ENCODE data around the gene CNKSR3.

Gene CNKSR3

DNA sequence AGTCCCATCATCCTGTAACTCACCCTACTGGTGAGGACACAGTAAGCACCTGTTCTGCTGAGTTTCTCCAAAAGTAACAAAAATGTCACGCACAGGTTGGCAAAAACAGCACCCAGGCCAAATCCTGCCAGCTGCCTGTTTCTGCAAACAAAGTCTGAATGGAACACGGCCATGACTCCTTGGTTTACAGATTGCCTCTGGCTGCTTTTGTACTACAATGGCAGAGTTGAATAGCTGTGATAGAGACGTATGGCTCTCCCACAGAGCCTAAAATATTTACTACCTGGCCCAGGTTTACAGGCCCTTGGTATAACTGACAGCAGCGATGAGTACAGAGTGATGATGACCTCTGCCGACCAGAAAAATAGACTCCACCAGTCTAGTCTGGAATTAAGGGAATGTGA lies 52.6 kb downstream of the CNKSR3 start:
- no peaks in the 10 kb centered on the region for H3K9me3 ChIP-seq
- in situ Hi-C loops (cut with MboI; ENCODE audit: low sequenced_read_pairs) = no loop called here
- peak; percentile 58 for DNase-seq (ENCODE audit: low spot score in 2 of 2)

GRCh38 chr6:154457046-154457713 lies 53.3 kb downstream of the CNKSR3 start:
- Histone ChIP-seq H3K9me3 (no peaks in the 10 kb centered on the region), H3K4me1 (peaks cover 52% of the 10 kb centered on the region), H3K36me3 (replicated peaks) (no peaks in the 10 kb centered on the region), H3K27me3 (ENCODE audit: low read depth) (no peaks in the 10 kb centered on the region), H3K4me3 (no peak overlapping the region)
- in situ Hi-C loops (cut with MboI; ENCODE audit: low sequenced_read_pairs) = no loop called here
- DNase-seq (ENCODE audit: low spot score in 2 of 2) = no peak

More for the DNA sequence above, 52.6 kb downstream of the CNKSR3 start:
- Histone ChIP-seq H3K27me3 (ENCODE audit: low read depth) (no peaks in the 10 kb centered on the region), H3K4me1 (peaks cover 49% of the 10 kb centered on the region), H3K36me3 (replicated peaks) (no peaks in the 10 kb centered on the region), H3K4me3 (no peak overlapping the region)

DNA sequence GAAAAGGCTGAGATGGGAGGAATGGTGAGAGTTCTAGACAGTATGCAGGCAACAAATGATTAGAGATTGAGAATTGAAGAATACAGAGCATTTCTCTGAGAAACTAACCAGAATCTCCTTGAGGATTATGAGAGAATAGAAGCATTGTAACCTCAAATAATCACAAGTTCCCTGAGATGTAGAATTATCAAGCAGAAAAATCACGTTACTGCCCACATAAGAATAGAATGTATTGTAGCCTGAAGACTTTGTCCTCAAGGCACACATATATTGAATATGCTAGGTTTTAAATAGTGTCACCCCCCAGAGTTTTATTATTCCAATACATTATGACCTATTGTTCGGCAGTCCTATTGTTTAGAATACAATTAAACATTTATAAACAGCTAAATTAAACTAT lies 57.2 kb downstream of the CNKSR3 start:
- H3K4me1 ChIP-seq = peaks cover 30% of the 10 kb centered on the region
- no peaks in the 10 kb centered on the region for H3K27me3 ChIP-seq (ENCODE audit: low read depth)
- H3K4me3 ChIP-seq = no peak overlapping the region
- DNase-seq (ENCODE audit: low spot score in 2 of 2) = peak in 1 of 2 experiments; percentile 96
- H3K9me3 ChIP-seq = no peaks in the 10 kb centered on the region
- H3K36me3 ChIP-seq (replicated peaks) = no peaks in the 10 kb centered on the region
- in situ Hi-C loops (cut with MboI; ENCODE audit: low sequenced_read_pairs) = no loop called here

- no peaks in the 10 kb centered on the region for H3K27me3 ChIP-seq (ENCODE audit: low read depth)
- DNase-seq (ENCODE audit: low spot score in 2 of 2) = no peak
- in situ Hi-C loops (cut with MboI; ENCODE audit: low sequenced_read_pairs) = no loop called here
- peaks cover 40% of the 10 kb centered on the region for H3K4me1 ChIP-seq
- no peak overlapping the region for H3K4me3 ChIP-seq
- no peaks in the 10 kb centered on the region for H3K9me3 ChIP-seq
- H3K36me3 ChIP-seq (replicated peaks) = no peaks in the 10 kb centered on the region
These were observed 60.0 kb downstream of the CNKSR3 start for GRCh38 chr6:154450498-154450897.

DNA sequence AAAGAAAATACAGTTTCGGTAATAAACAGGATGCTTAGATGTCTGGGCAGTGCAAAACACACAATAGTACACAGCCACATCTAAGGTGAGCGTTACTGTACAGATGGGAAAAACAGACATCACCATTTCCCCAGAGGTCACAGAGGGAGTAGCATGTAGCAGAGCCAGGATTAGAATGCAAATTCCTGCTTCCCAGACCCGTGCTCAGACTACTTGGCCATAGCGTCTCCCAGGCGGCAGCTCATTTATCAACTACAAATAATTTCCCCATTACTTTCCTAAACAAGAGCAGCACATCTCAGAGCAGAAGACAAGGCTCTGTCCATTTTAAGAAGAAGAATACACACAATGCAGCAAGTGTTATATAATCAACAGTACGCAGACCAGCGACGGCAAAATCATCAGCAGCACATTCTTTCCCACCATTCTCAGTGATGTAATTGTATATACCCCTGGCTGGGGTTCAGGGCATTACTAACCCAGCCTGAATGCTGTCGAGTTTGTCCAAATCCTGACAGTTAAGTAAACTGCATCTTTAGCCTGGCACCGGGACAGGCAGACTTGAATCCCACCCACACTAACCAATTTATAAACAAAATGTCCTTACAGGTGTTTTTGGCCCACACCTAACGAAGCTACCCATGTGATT lies 61.9 kb downstream of the CNKSR3 start:
- Histone ChIP-seq H3K27me3 (ENCODE audit: low read depth) (no peaks in the 10 kb centered on the region), H3K4me1 (peaks cover 46% of the 10 kb centered on the region), H3K4me3 (no peak overlapping the region), H3K9me3 (no peaks in the 10 kb centered on the region), H3K36me3 (replicated peaks) (no peaks in the 10 kb centered on the region)
- in situ Hi-C loops (cut with MboI; ENCODE audit: low sequenced_read_pairs) = no loop called here
- peak; percentile 55 to 80 for DNase-seq (ENCODE audit: low spot score in 2 of 2)

DNA sequence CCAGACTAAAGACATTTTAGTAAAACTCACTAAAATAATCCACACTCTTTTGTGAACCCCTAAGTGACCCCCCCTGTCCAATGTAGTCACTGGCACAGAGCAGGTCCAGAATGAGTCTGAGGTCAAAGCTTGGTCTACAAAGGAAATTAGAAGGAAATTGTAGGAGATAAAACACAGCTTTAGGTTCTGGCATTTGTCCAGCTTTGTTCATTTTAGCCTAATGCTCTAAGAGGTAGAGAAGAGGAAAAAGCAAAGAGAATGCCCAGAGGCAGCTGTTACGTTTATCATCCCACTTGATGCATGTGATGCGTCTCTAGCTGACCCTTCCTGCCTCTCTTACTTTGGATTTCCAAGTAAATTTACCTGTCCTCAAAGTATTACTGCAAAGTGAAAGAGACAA lies 62.5 kb downstream of the CNKSR3 start:
- in situ Hi-C loops (cut with MboI; ENCODE audit: low sequenced_read_pairs) = no loop called here
- no peak for DNase-seq (ENCODE audit: low spot score in 2 of 2)
- H3K4me1 ChIP-seq = peaks cover 43% of the 10 kb centered on the region
- no peaks in the 10 kb centered on the region for H3K36me3 ChIP-seq (replicated peaks)
- no peak overlapping the region for H3K4me3 ChIP-seq
- H3K9me3 ChIP-seq = no peaks in the 10 kb centered on the region
- no peaks in the 10 kb centered on the region for H3K27me3 ChIP-seq (ENCODE audit: low read depth)

GRCh38 chr6:154446984-154447383 lies 63.5 kb downstream of the CNKSR3 start:
- no peak overlapping the region for H3K4me3 ChIP-seq
- H3K36me3 ChIP-seq (replicated peaks) = no peaks in the 10 kb centered on the region
- H3K4me1 ChIP-seq = peaks cover 37% of the 10 kb centered on the region
- DNase-seq (ENCODE audit: low spot score in 2 of 2) = no peak
- H3K27me3 ChIP-seq (ENCODE audit: low read depth) = no peaks in the 10 kb centered on the region
- in situ Hi-C loops (cut with MboI; ENCODE audit: low sequenced_read_pairs) = no loop called here
- no peaks in the 10 kb centered on the region for H3K9me3 ChIP-seq

GRCh38 chr6:154445417-154445816 lies 65.1 kb downstream of the CNKSR3 start:
- in situ Hi-C loops (cut with MboI; ENCODE audit: low sequenced_read_pairs) = no loop called here
- no peaks in the 10 kb centered on the region; the same call in 1 of the 2 replicates for H3K36me3 ChIP-seq (replicated peaks)
- no peak overlapping the region for H3K4me3 ChIP-seq
- DNase-seq (ENCODE audit: low spot score in 2 of 2) = peak; percentile 46 to 82
- no peaks in the 10 kb centered on the region for H3K9me3 ChIP-seq
- H3K27me3 ChIP-seq (ENCODE audit: low read depth) = no peaks in the 10 kb centered on the region
- H3K4me1 ChIP-seq = peaks cover 37% of the 10 kb centered on the region

DNA sequence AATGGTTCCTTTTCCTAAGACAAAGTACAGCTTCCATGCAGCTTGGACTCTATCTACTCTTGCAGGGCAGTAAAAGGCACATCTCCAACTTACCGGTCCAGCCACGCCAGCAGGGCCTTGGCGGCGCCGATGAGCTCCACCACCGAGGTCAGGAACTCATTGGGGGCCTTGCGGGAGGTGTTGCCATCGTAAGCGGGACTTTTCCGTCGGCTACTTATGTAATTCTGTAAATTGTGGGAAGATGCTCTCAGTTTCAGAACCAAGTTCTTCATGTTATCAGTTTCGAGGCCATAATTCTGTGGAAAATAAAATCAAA lies 68.5 kb downstream of the CNKSR3 start:
- in situ Hi-C loops (cut with MboI; ENCODE audit: low sequenced_read_pairs) = no loop called here
- Histone ChIP-seq H3K4me1 (peaks cover 18% of the 10 kb centered on the region), H3K36me3 (replicated peaks) (no peaks in the 10 kb centered on the region; the same call in 1 of the 2 replicates), H3K4me3 (no peak overlapping the region), H3K9me3 (no peaks in the 10 kb centered on the region), H3K27me3 (ENCODE audit: low read depth) (no peaks in the 10 kb centered on the region)
- DNase-seq (ENCODE audit: low spot score in 2 of 2) = no peak

DNA sequence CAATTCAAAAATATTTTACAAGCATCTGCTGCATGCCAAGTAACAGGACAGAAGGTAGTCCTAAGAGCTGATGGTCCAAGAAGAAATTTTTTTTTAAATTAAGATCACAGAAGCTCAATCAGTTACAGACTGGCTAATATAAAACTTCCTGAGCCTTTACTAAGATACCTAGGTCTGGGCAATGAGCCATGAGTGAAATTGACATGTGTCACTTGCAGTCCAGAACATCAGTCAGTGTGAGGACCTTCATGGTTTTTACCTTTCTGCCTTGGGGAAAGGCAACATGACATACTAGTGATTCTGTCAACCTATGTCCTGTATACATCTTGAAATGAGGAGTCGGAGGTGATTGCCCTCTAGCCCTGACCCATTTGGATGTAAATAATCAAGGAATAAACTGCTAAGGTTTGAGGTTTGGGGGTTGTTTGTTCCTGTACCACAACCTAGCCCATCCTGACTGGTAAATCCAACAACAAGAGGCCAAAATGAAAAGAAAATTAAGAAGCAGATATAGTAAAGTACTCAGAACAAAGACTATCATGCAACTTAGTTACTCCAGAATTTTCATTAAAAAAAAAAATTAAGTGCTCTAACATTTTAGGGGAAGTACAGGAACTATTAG lies 70.0 kb downstream of the CNKSR3 start:
- no peaks in the 10 kb centered on the region for H3K9me3 ChIP-seq
- in situ Hi-C loops (cut with MboI; ENCODE audit: low sequenced_read_pairs) = no loop called here

GRCh38 chr6:154440022-154440421 lies 70.5 kb downstream of the CNKSR3 start:
- Histone ChIP-seq H3K36me3 (replicated peaks) (no peaks in the 10 kb centered on the region; the same call in 1 of the 2 replicates), H3K4me3 (no peak overlapping the region)

More for the DNA sequence above, 70.0 kb downstream of the CNKSR3 start:
- Histone ChIP-seq H3K27me3 (ENCODE audit: low read depth) (no peaks in the 10 kb centered on the region), H3K4me3 (no peak overlapping the region), H3K36me3 (replicated peaks) (no peaks in the 10 kb centered on the region; the same call in 1 of the 2 replicates), H3K4me1 (peaks cover 9% of the 10 kb centered on the region)
- DNase-seq (ENCODE audit: low spot score in 2 of 2) = no peak

DNA sequence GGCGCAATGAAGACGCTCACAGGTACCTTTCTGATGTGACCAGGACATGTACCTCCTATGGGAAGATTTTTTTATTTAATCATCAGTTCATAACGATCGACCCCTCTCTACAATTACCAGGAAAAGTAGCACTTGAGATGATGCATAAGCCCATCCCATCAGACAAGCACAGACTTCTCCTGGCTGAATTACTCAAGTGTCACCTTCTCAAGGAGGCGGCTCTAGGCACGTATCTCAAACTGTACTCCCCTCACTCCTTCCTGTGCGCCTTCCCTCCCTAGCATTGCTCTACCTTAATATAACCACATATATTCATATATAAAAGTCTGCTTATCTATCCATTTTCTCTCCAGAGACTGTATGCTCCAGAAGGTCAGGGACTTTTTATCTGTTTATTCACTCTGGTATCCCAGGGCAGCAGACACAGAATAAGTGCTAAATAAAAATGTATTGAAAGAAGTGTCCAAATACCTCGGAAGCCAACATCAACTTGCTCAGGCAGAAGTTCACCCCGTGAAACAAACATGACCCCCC lies 71.5 kb downstream of the CNKSR3 start:
- no peak for DNase-seq (ENCODE audit: low spot score in 2 of 2)
- no peak overlapping the region for H3K4me3 ChIP-seq
- H3K36me3 ChIP-seq (replicated peaks) = no peaks in the 10 kb centered on the region; the same call in 1 of the 2 replicates
- H3K27me3 ChIP-seq (ENCODE audit: low read depth) = no peaks in the 10 kb centered on the region
- no peaks in the 10 kb centered on the region for H3K9me3 ChIP-seq
- in situ Hi-C loops (cut with MboI; ENCODE audit: low sequenced_read_pairs) = no loop called here
- peaks cover 7% of the 10 kb centered on the region for H3K4me1 ChIP-seq

More at GRCh38 chr6:154440022-154440421, 70.5 kb downstream of the CNKSR3 start:
- DNase-seq (ENCODE audit: low spot score in 2 of 2) = no peak
- Histone ChIP-seq H3K9me3 (no peaks in the 10 kb centered on the region), H3K27me3 (ENCODE audit: low read depth) (no peaks in the 10 kb centered on the region), H3K4me1 (peaks cover 4% of the 10 kb centered on the region)
- in situ Hi-C loops (cut with MboI; ENCODE audit: low sequenced_read_pairs) = no loop called here

GRCh38 chr6:154435400-154435945 lies 75.0 kb downstream of the CNKSR3 start:
- H3K4me3 ChIP-seq = no peak overlapping the region
- in situ Hi-C loops (cut with MboI; ENCODE audit: low sequenced_read_pairs) = no loop called here
- no peaks in the 10 kb centered on the region for H3K27me3 ChIP-seq (ENCODE audit: low read depth)
- no peaks in the 10 kb centered on the region for H3K36me3 ChIP-seq (replicated peaks)
- DNase-seq (ENCODE audit: low spot score in 2 of 2) = no peak
- no peaks in the 10 kb centered on the region for H3K9me3 ChIP-seq
- peaks cover 21% of the 10 kb centered on the region for H3K4me1 ChIP-seq

DNA sequence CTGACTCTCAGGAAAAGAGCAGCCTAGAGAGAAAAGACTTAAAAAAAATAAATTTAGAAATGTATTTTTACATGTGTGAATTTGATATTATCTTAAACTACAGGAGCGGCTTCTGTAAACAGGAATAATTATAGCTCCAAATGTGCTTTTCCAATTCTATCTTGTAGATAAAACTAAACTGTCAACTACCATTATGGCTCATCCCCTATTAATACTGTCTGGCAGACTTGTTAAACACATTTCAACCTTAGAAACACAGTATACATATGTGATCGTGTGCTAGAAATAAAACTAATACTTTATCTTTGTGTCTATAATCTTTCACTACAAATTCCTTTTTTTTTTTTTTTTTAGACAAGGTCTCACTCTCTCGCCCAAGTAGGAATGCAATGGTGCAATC lies 75.8 kb downstream of the CNKSR3 start:
- in situ Hi-C loops (cut with MboI; ENCODE audit: low sequenced_read_pairs) = no loop called here
- DNase-seq (ENCODE audit: low spot score in 2 of 2) = no peak
- peaks cover 21% of the 10 kb centered on the region for H3K4me1 ChIP-seq
- no peaks in the 10 kb centered on the region for H3K27me3 ChIP-seq (ENCODE audit: low read depth)
- no peaks in the 10 kb centered on the region for H3K9me3 ChIP-seq
- no peak overlapping the region for H3K4me3 ChIP-seq
- no peaks in the 10 kb centered on the region for H3K36me3 ChIP-seq (replicated peaks)

Measured in HAP-1 (cell line).